Vein endothelial cell (primary cell): ENCODE data around the gene CCDC93. TPM values are rescaled to one million over a fixed set of nuclear protein-coding genes. Genes with fewer than 3 reads are reported as not detected.

ENCODE experiments used
- small RNA-seq: library from RNA; depleted of rRNA; stranded (forward); fragments of <200 nt; gene quantifications from one replicate; pipeline ENCODE3, GENCODE V24; 2012
- total RNA-seq: library from RNA; depleted of rRNA; stranded (reverse); fragments of >200 nt; gene quantifications from 2 replicates; pipeline ENCODE4 v1.2.3, GENCODE V29; 2012

CCDC93 gene, protein sequence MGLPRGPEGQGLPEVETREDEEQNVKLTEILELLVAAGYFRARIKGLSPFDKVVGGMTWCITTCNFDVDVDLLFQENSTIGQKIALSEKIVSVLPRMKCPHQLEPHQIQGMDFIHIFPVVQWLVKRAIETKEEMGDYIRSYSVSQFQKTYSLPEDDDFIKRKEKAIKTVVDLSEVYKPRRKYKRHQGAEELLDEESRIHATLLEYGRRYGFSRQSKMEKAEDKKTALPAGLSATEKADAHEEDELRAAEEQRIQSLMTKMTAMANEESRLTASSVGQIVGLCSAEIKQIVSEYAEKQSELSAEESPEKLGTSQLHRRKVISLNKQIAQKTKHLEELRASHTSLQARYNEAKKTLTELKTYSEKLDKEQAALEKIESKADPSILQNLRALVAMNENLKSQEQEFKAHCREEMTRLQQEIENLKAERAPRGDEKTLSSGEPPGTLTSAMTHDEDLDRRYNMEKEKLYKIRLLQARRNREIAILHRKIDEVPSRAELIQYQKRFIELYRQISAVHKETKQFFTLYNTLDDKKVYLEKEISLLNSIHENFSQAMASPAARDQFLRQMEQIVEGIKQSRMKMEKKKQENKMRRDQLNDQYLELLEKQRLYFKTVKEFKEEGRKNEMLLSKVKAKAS
- 27.4 and 39.7 TPM in 2 replicates for total RNA-seq

DNA sequence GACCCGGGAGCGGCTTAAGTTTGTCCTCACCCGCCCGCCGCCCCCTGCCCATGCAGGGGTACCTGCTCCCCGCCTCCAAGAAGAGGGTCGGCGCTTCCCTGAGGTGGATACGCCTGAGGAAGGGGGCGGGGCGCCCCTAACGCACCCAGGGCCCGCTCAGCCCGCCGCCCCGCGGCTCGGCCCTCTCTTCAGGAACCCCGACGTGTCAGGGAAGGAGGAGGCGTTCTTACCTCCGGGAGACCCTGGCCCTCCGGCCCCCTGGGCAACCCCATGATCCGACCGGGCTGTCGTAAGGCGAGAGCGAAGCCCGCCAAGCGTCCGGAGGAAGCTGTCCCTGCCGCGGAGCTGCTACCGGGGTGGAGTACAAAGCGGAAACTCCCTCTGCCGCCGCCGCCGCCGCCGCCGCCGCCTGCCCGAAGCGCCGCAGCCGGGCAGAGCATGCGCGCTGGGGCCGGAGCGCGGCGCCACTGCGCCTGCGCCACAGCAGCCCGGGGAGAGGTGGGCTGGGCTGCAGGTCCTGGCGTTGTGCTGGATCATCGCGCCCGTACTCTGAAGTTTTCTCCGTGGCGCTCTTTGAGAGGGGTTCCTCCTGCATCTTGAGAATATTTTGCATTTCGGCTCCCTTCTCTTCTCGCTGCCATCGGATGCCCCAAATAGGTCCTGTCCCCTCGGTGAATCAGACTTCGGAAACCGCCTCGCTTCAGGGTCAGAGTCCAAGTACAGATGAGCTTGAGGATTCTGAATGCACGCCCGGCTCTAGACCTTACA, at the start of gene CCDC93:
CCDC93 (minus strand) TSS at position 347 of the 768 bp plus-strand sequence; CDS start at position 272, 75 bp downstream.

Small RNA genes lying within 50 kb of the gene (small RNA-seq; reads per million reads assigned to genes)
- not detected for gene RN7SL111P

Other genes with a start within 250 kb of the CCDC93 start
- 55.2 and 71.2 TPM in 2 replicates for gene DDX18, start 199.4 kb downstream of the CCDC93 start, total RNA-seq
- gene INSIG2, start 74.4 kb upstream of the CCDC93 start, total RNA-seq: 14.8 and 15.0 TPM in 2 replicates